Right lobe of liver (tissue), 4 donors: Measurements from ENCODE around the gene NLRP1.

Experiments used
- POLR2A ChIP-seq: fragments of 450-650 bp; IDR thresholded peaks from one replicate; pipeline ENCODE4 v1.6.1; 2017; ENCODE audit warnings: antibody characterized with exemption, mild to moderate bottlenecking
- TF ChIP-seq, protein P1 (sequence below), 4 donors: fragments of 200-600 bp in 3 of 4; fragments of 450-650 bp in 1 of 4; IDR thresholded peaks; one replicate each; pipeline versions ENCODE4 v1.5.1 to v1.8.0; 2016 to 2022; ENCODE audit warnings: antibody characterized with exemption in 4 of 4, mild to moderate bottlenecking in 2 of 4
- donor health status: DM: no; HTN: no; CAD: no.
- donor health status: DM: no; HTN: no; CAD: no.
- donor health status: DM: no; HTN: yes; CAD: no.

GRCh38 chr17:5516060-5516792 lies 68.1 kb downstream of the NLRP1 start:
- TF ChIP-seq, protein P1, sequence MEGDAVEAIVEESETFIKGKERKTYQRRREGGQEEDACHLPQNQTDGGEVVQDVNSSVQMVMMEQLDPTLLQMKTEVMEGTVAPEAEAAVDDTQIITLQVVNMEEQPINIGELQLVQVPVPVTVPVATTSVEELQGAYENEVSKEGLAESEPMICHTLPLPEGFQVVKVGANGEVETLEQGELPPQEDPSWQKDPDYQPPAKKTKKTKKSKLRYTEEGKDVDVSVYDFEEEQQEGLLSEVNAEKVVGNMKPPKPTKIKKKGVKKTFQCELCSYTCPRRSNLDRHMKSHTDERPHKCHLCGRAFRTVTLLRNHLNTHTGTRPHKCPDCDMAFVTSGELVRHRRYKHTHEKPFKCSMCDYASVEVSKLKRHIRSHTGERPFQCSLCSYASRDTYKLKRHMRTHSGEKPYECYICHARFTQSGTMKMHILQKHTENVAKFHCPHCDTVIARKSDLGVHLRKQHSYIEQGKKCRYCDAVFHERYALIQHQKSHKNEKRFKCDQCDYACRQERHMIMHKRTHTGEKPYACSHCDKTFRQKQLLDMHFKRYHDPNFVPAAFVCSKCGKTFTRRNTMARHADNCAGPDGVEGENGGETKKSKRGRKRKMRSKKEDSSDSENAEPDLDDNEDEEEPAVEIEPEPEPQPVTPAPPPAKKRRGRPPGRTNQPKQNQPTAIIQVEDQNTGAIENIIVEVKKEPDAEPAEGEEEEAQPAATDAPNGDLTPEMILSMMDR (IDR thresholded peaks at IDR 0.05), result no peak
- no peak for TF ChIP-seq POLR2A
